ENCODE data around the gene PRPF39.
A peak's percentile ranks its signal among the peaks of the same experiment; 100 is the strongest.

PRPF39 gene

DNA sequence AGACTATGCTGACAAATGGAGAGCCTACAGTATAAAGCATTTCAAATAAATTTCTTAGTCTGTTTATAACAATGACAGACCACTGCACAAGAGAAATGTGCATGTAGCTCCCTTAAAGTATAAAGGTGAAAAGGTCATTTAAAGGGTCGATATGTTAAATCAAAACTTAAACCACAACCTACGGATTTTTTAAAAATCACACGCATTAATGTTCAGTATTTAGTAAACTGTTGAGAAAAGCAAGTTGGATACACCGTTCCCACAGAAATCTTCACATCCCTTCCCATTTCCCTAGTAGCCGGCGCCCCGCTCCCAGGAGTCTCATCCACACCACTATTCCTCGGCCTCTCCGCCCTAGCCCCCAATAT is 49.8 kb downstream of the PRPF39 start:
- peaks cover 9% of the 10 kb centered on the region; the same call in 1 of the 2 replicates for H3K4me1 ChIP-seq (ENCODE audit: control insufficient read depth, insufficient read depth, low read length)
- H3K4me3 ChIP-seq (ENCODE audit: low read depth, low read length), result peak overlapping the region; percentile 97
- H3K36me3 ChIP-seq (ENCODE audit: control insufficient read depth in 2 of 2, insufficient read depth in 1 of 2, low read length in 2 of 2), result peaks cover 18 to 22% of the 10 kb centered on the region in 2 experiments
- no peaks in the 10 kb centered on the region for H3K9me3 ChIP-seq (ENCODE audit: control insufficient read depth, insufficient read depth, low read depth, low read length)
- CTCF ChIA-PET, result interaction anchor here (1.4 kb wide), 1 partner anchor 221 kb away, joined by 7 read pairs; no protein-coding TSS in a partner anchor
- peak overlapping the region; percentile 83 for H3K27ac ChIP-seq (ENCODE audit: extremely low read depth, low read depth, low read length)
- TF ChIP-seq SCRT1 (tag by site-specific recombination; IDR thresholded peaks at IDR 0.05; ENCODE audit: borderline replicate concordance) (no peak), ZBTB1 (tag by site-specific recombination; IDR thresholded peaks at IDR 0.05) (no peak)
- TF ChIP-seq, protein P1, sequence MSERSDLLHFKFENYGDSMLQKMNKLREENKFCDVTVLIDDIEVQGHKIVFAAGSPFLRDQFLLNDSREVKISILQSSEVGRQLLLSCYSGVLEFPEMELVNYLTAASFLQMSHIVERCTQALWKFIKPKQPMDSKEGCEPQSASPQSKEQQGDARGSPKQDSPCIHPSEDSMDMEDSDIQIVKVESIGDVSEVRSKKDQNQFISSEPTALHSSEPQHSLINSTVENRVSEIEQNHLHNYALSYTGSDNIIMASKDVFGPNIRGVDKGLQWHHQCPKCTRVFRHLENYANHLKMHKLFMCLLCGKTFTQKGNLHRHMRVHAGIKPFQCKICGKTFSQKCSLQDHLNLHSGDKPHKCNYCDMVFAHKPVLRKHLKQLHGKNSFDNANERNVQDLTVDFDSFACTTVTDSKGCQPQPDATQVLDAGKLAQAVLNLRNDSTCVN (tag by site-specific recombination; optimal IDR thresholded peaks at IDR 0.05), result peak; percentile 20
- POLR2A ChIA-PET, result interaction anchor here (1.0 to 4.0 kb wide), 4 partner anchors 10 to 172 kb away, joined by 4 to 22 read pairs (median 4); partner anchors contain the start of genes KLHL28, PRPF39 and TOGARAM1

DNA sequence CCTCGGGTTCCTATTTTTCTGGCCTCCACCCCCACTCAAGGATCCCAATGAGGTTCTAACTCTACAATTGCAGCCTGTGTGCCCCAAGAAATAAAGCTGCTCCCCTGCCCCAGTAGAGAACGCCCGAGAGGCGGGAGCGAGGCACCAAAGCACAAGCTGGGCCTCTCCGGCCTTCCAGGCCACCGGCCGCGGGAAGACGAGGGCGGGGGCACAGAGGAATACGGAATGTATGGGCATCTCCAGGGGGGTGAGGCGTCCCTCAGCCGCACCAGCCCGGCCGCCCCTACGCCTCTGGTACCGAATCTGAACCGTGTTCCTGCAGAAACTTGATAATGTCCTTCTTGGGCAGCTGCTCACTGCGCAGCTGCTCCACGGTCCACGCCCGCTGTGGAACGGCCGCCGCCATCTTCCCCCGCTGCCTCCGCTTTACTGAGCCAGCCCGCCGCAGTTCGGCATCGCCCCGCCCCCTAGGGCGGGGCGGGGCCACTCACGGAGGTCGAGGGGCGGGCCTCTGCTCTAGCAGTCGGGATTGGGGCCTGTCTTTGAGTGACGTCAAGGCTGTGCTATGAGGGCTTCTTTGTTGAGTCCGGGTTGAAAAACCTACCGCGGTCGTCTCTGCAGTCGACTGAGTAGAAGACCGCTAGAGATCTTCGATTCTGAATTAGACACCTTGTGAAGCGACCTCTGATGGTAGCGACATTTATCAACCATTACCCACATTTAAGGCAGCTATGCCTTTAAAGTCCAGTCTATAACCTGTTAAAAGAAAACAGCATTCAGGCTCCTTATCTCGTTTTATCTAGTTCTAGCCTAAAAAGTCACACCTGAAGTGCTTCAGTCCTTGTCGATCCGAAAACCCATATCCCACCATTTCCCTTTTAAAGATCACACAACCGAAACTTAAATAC is 50.4 kb downstream of the PRPF39 start, which contains the start of gene FKBP3:
FKBP3 (minus strand) TSS at position 431 of the 908 bp plus-strand sequence; CDS start at position 406, 25 bp downstream.
- Histone ChIP-seq H3K4me1 (ENCODE audit: control insufficient read depth, insufficient read depth, low read length) (peaks cover 9% of the 10 kb centered on the region; the same call in 1 of the 2 replicates), H3K9me3 (ENCODE audit: control insufficient read depth, insufficient read depth, low read depth, low read length) (no peaks in the 10 kb centered on the region), H3K36me3 (ENCODE audit: control insufficient read depth in 2 of 2, insufficient read depth in 1 of 2, low read length in 2 of 2) (peaks cover 12 to 18% of the 10 kb centered on the region in 2 experiments), H3K4me3 (ENCODE audit: low read depth, low read length) (peak within 1 kb of the TSS; percentile 97), H3K27ac (ENCODE audit: extremely low read depth, low read depth, low read length) (peak within 1 kb of the TSS; percentile 83)
- ChIA-PET POLR2A (interaction anchor here (0.6 to 4.0 kb wide), 7 partner anchors 11 to 235 kb away, joined by 3 to 22 read pairs (median 4); partner anchors contain the start of genes KLHL28, PRPF39 and TOGARAM1), CTCF (interaction anchor here (0.6 to 1.4 kb wide), 2 partner anchors 8 to 221 kb away, joined by 3 to 7 read pairs; no protein-coding TSS in a partner anchor)
- peak; percentile 56 for TF ChIP-seq ZXDB (tag by site-specific recombination; IDR thresholded peaks at IDR 0.05)
- 0 out of 2 replicates have a peak, but pooled peaks have one; percentile 69 for TF ChIP-seq ZNF394 (tag by site-specific recombination; IDR thresholded peaks at IDR 0.05; ENCODE audit: borderline replicate concordance)
- TF ChIP-seq ZNF549 (tag by site-specific recombination; IDR thresholded peaks at IDR 0.05), result no peak
- TF ChIP-seq ZNF473 (tag by site-specific recombination; IDR thresholded peaks at IDR 0.05), result no peak
- TF ChIP-seq ZEB2 (tag by site-specific recombination; IDR thresholded peaks at IDR 0.05), result peak; percentile 35; the same call in 1 of the 2 replicates
- no peak for TF ChIP-seq SALL2 (tag by site-specific recombination; IDR thresholded peaks at IDR 0.05; ENCODE audit: borderline replicate concordance)
- no peak for TF ChIP-seq ZNF624 (tag by site-specific recombination; IDR thresholded peaks at IDR 0.05)
- TF ChIP-seq ZNF626 (tag by site-specific recombination; IDR thresholded peaks at IDR 0.05), result no peak
- no peak for TF ChIP-seq ZNF274 (IDR thresholded peaks at IDR 0.05; ENCODE audit: low read length)
- no peak for TF ChIP-seq ZNF274 (tag by site-specific recombination; IDR thresholded peaks at IDR 0.05; ENCODE audit: borderline replicate concordance)
- no peak for TF ChIP-seq ZNF221 (tag by site-specific recombination; IDR thresholded peaks at IDR 0.05; ENCODE audit: borderline replicate concordance)
- TF ChIP-seq ZNF843 (tag by site-specific recombination; IDR thresholded peaks at IDR 0.05), result 0 out of 2 replicates have a peak, but pooled peaks have one; percentile 40
- TF ChIP-seq, protein P2, sequence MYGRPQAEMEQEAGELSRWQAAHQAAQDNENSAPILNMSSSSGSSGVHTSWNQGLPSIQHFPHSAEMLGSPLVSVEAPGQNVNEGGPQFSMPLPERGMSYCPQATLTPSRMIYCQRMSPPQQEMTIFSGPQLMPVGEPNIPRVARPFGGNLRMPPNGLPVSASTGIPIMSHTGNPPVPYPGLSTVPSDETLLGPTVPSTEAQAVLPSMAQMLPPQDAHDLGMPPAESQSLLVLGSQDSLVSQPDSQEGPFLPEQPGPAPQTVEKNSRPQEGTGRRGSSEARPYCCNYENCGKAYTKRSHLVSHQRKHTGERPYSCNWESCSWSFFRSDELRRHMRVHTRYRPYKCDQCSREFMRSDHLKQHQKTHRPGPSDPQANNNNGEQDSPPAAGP (tag by site-specific recombination; IDR thresholded peaks at IDR 0.05), result peak; percentile 44
- TF ChIP-seq, protein P3, sequence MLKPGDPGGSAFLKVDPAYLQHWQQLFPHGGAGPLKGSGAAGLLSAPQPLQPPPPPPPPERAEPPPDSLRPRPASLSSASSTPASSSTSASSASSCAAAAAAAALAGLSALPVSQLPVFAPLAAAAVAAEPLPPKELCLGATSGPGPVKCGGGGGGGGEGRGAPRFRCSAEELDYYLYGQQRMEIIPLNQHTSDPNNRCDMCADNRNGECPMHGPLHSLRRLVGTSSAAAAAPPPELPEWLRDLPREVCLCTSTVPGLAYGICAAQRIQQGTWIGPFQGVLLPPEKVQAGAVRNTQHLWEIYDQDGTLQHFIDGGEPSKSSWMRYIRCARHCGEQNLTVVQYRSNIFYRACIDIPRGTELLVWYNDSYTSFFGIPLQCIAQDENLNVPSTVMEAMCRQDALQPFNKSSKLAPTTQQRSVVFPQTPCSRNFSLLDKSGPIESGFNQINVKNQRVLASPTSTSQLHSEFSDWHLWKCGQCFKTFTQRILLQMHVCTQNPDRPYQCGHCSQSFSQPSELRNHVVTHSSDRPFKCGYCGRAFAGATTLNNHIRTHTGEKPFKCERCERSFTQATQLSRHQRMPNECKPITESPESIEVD (tag by site-specific recombination; IDR thresholded peaks at IDR 0.05), result no peak
- no peak for TF ChIP-seq ZNF548 (tag by site-specific recombination; IDR thresholded peaks at IDR 0.05)
- TF ChIP-seq ZNF184 (tag by site-specific recombination; IDR thresholded peaks at IDR 0.05), result no peak
- no peak for TF ChIP-seq ZNF16 (tag by site-specific recombination; IDR thresholded peaks at IDR 0.05; ENCODE audit: low read depth)
- TF ChIP-seq ZNF791 (tag by site-specific recombination; IDR thresholded peaks at IDR 0.05), result no peak
- TF ChIP-seq, protein P4, sequence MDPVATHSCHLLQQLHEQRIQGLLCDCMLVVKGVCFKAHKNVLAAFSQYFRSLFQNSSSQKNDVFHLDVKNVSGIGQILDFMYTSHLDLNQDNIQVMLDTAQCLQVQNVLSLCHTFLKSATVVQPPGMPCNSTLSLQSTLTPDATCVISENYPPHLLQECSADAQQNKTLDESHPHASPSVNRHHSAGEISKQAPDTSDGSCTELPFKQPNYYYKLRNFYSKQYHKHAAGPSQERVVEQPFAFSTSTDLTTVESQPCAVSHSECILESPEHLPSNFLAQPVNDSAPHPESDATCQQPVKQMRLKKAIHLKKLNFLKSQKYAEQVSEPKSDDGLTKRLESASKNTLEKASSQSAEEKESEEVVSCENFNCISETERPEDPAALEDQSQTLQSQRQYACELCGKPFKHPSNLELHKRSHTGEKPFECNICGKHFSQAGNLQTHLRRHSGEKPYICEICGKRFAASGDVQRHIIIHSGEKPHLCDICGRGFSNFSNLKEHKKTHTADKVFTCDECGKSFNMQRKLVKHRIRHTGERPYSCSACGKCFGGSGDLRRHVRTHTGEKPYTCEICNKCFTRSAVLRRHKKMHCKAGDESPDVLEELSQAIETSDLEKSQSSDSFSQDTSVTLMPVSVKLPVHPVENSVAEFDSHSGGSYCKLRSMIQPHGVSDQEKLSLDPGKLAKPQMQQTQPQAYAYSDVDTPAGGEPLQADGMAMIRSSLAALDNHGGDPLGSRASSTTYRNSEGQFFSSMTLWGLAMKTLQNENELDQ (tag by site-specific recombination; IDR thresholded peaks at IDR 0.05; ENCODE audit: low read depth), result no peak
- peak; percentile 88 for TF ChIP-seq SP2 (tag by site-specific recombination; IDR thresholded peaks at IDR 0.05)
- TF ChIP-seq ZNF311 (tag by site-specific recombination; IDR thresholded peaks at IDR 0.05; ENCODE audit: borderline replicate concordance), result no peak
- TF ChIP-seq, protein P5, sequence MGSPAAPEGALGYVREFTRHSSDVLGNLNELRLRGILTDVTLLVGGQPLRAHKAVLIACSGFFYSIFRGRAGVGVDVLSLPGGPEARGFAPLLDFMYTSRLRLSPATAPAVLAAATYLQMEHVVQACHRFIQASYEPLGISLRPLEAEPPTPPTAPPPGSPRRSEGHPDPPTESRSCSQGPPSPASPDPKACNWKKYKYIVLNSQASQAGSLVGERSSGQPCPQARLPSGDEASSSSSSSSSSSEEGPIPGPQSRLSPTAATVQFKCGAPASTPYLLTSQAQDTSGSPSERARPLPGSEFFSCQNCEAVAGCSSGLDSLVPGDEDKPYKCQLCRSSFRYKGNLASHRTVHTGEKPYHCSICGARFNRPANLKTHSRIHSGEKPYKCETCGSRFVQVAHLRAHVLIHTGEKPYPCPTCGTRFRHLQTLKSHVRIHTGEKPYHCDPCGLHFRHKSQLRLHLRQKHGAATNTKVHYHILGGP (tag by site-specific recombination; IDR thresholded peaks at IDR 0.05), result no peak

All from HEK293 (cell line).